Omental fat pad (tissue), 4 donors: ENCODE measurements around the gene KIAA1586. TPM values are rescaled to one million over a fixed set of nuclear protein-coding genes. Genes with fewer than 3 reads are reported as not detected.

Experiments
- ATAC-seq: fragments of 150-250 bp; one replicate; pipeline ENCODE4 v1.9.1; 2016; ENCODE audit warnings: mild to moderate bottlenecking, moderate library complexity; ENCODE audit not compliant: low FRiP score
- DNase-seq: peaks from one replicate; pipeline ENCODE4 v3.0.0-alpha.2; 2019; ENCODE audit warnings: low spot score
- total RNA-seq, 4 donors: library from RNA; depleted of rRNA; stranded (reverse); fragments of >200 nt; gene quantifications; one replicate each; pipeline ENCODE4 v1.1.0, GENCODE V29; 2016
- TF ChIP-seq, protein P1 (sequence below), 3 donors: fragments of 450-650 bp; IDR thresholded peaks; one replicate each; pipeline ENCODE4 v1.5.1; 2016 to 2017; ENCODE audit warnings: antibody characterized with exemption in 3 of 3, mild to moderate bottlenecking in 3 of 3, moderate library complexity in 2 of 3

The KIAA1586 gene
- total RNA-seq, 4 donors from 2014 or later, result 4.7 to 10.7 (median 7.3) TPM

DNA sequence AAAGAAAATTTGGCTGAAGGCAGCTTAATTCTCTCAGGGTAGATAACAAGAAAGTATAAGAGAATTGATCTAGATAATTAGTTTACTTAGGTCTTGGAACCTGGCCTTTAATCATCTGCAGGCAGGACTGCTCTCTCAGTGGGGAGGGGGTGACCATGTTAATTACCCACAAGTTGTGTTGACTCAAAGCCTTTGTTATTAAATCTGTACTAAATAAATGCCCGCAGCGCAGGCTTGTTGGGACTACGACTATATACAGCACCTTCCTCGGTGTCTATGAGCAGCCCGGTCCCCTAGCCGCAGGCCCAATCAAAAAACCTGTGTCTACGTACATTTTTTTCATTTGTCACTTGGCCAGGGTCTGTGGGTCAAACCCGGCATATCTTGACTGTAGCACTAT, 27.9 kb downstream of the KIAA1586 start:
- ATAC-seq, result no peak
- DNase-seq, result no peak
- TF ChIP-seq, protein P1, sequence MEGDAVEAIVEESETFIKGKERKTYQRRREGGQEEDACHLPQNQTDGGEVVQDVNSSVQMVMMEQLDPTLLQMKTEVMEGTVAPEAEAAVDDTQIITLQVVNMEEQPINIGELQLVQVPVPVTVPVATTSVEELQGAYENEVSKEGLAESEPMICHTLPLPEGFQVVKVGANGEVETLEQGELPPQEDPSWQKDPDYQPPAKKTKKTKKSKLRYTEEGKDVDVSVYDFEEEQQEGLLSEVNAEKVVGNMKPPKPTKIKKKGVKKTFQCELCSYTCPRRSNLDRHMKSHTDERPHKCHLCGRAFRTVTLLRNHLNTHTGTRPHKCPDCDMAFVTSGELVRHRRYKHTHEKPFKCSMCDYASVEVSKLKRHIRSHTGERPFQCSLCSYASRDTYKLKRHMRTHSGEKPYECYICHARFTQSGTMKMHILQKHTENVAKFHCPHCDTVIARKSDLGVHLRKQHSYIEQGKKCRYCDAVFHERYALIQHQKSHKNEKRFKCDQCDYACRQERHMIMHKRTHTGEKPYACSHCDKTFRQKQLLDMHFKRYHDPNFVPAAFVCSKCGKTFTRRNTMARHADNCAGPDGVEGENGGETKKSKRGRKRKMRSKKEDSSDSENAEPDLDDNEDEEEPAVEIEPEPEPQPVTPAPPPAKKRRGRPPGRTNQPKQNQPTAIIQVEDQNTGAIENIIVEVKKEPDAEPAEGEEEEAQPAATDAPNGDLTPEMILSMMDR (IDR thresholded peaks at IDR 0.05), result no peak

GRCh38 chr6:57075092-57075491, 28.6 kb downstream of the KIAA1586 start:
- TF ChIP-seq, protein P1 (IDR thresholded peaks at IDR 0.05), result no peak
- ATAC-seq (no peak), DNase-seq (no peak)

GRCh38 chr6:57078531-57079207, 32.2 kb downstream of the KIAA1586 start:
- TF ChIP-seq, protein P1 (IDR thresholded peaks at IDR 0.05), result no peak
- DNase-seq, result no peak
- no peak for ATAC-seq

DNA sequence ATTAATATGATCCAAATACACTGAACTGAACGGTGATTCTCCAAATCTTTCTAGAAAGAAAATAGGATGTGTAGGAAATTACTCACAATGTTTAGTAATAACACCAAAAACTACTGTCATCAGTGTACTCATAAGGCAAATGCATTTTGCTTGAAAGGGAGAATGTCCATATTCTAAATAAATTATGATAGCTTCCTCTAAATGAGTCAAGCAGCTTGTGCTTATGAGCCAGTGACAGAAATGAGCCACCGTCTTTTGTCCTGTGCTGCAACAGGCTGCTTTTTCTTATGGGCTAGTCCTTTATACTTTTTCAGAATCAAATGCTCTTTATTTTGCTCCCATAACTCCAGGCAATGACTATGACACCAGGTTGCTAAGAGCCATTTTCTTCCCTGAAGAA, 39.0 kb downstream of the KIAA1586 start:
- TF ChIP-seq, protein P1 (IDR thresholded peaks at IDR 0.05), result no peak
- no peak for DNase-seq
- ATAC-seq, result no peak

DNA sequence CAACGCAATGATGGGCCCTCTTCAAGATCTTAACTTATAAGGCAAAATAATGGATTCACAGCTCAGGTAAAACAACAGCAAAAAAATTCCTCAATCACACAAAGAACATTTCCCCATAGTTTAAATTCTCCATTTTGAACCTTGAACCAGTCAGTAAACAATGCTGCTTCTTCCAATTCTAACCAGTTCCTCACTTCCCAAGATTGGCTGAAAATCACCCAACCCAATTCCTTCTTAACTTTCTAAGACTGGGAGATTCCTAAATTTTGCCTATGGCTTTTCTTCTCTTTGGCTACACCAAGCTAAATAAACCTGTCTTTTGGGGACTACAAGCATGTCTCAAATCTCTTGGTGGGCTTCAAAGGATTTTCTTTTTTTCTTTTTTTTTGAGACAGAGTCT, 40.4 kb downstream of the KIAA1586 start:
- DNase-seq, result no peak
- TF ChIP-seq, protein P1 (IDR thresholded peaks at IDR 0.05), result no peak
- no peak for ATAC-seq

GRCh38 chr6:57087916-57088315, 41.4 kb downstream of the KIAA1586 start:
- ATAC-seq, result no peak
- DNase-seq, result no peak
- TF ChIP-seq, protein P1 (IDR thresholded peaks at IDR 0.05), result no peak

- DNase-seq (no peak), ATAC-seq (no peak)
- TF ChIP-seq, protein P1 (IDR thresholded peaks at IDR 0.05), result no peak
These were observed 42.8 kb downstream of the KIAA1586 start for GRCh38 chr6:57089265-57089664.
